SK-N-SH treated with all-trans-retinoic acid at 6 μM for 48 hours (cell line): ENCODE measurements around the gene KIF18B.

ENCODE experiments used
- ATAC-seq: fragments of 200-7000 bp; cut with Tn5 transposase; 3 replicates; pipeline ENCODE4 v1.9.1; 2020; ENCODE audit warnings: mild to moderate bottlenecking, moderate library complexity
- ARNTL ChIP-seq: fragments of 450-650 bp; formaldehyde crosslinking; IDR thresholded peaks from 2 replicates; pipeline ENCODE4 v1.5.0; 2020; ENCODE audit warnings: low read depth, mild to moderate bottlenecking, moderate library complexity, borderline replicate concordance
- BACH2 ChIP-seq: fragments of 250-450 bp; sonication (Bioruptor Pico); IDR thresholded peaks from 2 replicates; pipeline ENCODE4 v1.9.0; 2021; ENCODE audit warnings: mild to moderate bottlenecking, borderline replicate concordance
- CSDC2 ChIP-seq: fragments of 250-450 bp; sonication (Bioruptor Pico); IDR thresholded peaks from 2 replicates; pipeline ENCODE4 v1.5.0; 2020; ENCODE audit warnings: mild to moderate bottlenecking, moderate library complexity
- CSRNP3 ChIP-seq: fragments of 250-450 bp; sonication (Bioruptor Pico); IDR thresholded peaks from 2 replicates; pipeline ENCODE4 v1.5.1; 2021; ENCODE audit warnings: mild to moderate bottlenecking, moderate library complexity
- ESRRG ChIP-seq: fragments of 250-450 bp; sonication (Bioruptor Pico); IDR thresholded peaks from 2 replicates; pipeline ENCODE4 v1.6.1; 2021; ENCODE audit warnings: mild to moderate bottlenecking
- GLIS3 ChIP-seq: fragments of 250-450 bp; sonication (Bioruptor Pico); IDR thresholded peaks from 2 replicates; pipeline ENCODE4 v1.5.0; 2020; ENCODE audit warnings: mild to moderate bottlenecking, moderate library complexity
- ISL1 ChIP-seq: fragments of 250-450 bp; sonication (Bioruptor Pico); IDR thresholded peaks from 2 replicates; pipeline ENCODE4 v2.1.2; 2022; ENCODE audit warnings: mild to moderate bottlenecking, moderate library complexity
- OSR1 ChIP-seq: fragments of 250-450 bp; sonication (Bioruptor Pico); IDR thresholded peaks from 2 replicates; pipeline ENCODE4 v1.8.0; 2022; ENCODE audit warnings: moderate library complexity, mild to moderate bottlenecking, inconsistent platforms
- PATZ1 ChIP-seq: fragments of 250-450 bp; sonication (Bioruptor Pico); IDR thresholded peaks from 2 replicates; pipeline ENCODE4 v1.8.0; 2020; ENCODE audit warnings: mild to moderate bottlenecking, moderate library complexity, borderline replicate concordance
- POU6F1 ChIP-seq: fragments of 250-450 bp; sonication (Bioruptor Pico); IDR thresholded peaks from 2 replicates; pipeline ENCODE4 v1.8.0; 2021; ENCODE audit warnings: low read depth, mild to moderate bottlenecking, moderate library complexity, borderline replicate concordance
- PPARA ChIP-seq: fragments of 250-450 bp; sonication (Bioruptor Pico); IDR thresholded peaks from 2 replicates; pipeline ENCODE4 v1.5.0; 2020; ENCODE audit warnings: mild to moderate bottlenecking, borderline replicate concordance
- RARB ChIP-seq: fragments of 250-450 bp; sonication (Bioruptor Pico); IDR thresholded peaks from 2 replicates; pipeline ENCODE4 v1.8.0; 2021; ENCODE audit warnings: mild to moderate bottlenecking, moderate library complexity
- SNAI2 ChIP-seq: fragments of 250-450 bp; sonication (Bioruptor Pico); IDR thresholded peaks from 2 replicates; pipeline ENCODE4 v1.5.0; 2020; ENCODE audit warnings: mild to moderate bottlenecking, moderate library complexity
- TCF4 ChIP-seq: fragments of 250-450 bp; sonication (Bioruptor Pico); IDR thresholded peaks from 2 replicates; pipeline ENCODE4 v1.8.0; 2021; ENCODE audit warnings: mild to moderate bottlenecking, moderate library complexity, borderline replicate concordance
- TOX ChIP-seq: fragments of 250-450 bp; sonication (Bioruptor Pico); IDR thresholded peaks from 2 replicates; pipeline ENCODE4 v1.8.0; 2021; ENCODE audit warnings: mild to moderate bottlenecking, moderate library complexity, borderline replicate concordance
- TSHZ2 ChIP-seq: fragments of 250-450 bp; sonication (Bioruptor Pico); IDR thresholded peaks from 2 replicates; pipeline ENCODE4 v1.5.0; 2020; ENCODE audit warnings: mild to moderate bottlenecking, moderate library complexity
- ZC3H10 ChIP-seq: fragments of 250-450 bp; sonication (Bioruptor Pico); IDR thresholded peaks from 2 replicates; pipeline ENCODE4 v1.5.1; 2021; ENCODE audit warnings: mild to moderate bottlenecking, moderate library complexity
- ZFP3 ChIP-seq: fragments of 250-450 bp; sonication (Bioruptor Pico); IDR thresholded peaks from 2 replicates; pipeline ENCODE4 v1.5.0; 2020; ENCODE audit warnings: mild to moderate bottlenecking, moderate library complexity
- ZNF565 ChIP-seq: fragments of 450-650 bp; formaldehyde crosslinking; conservative IDR thresholded peaks from 2 replicates; pipeline ENCODE4 v1.5.0; 2020; ENCODE audit warnings: low read depth, mild to moderate bottlenecking, moderate library complexity
- ZNF70 ChIP-seq: fragments of 450-650 bp; formaldehyde crosslinking; IDR thresholded peaks from 2 replicates; pipeline ENCODE4 v1.5.0; 2020; ENCODE audit warnings: mild to moderate bottlenecking, moderate library complexity
- ZNF8 ChIP-seq: fragments of 450-650 bp; formaldehyde crosslinking; IDR thresholded peaks from 2 replicates; pipeline ENCODE4 v1.5.0; 2020; ENCODE audit warnings: mild to moderate bottlenecking, moderate library complexity

KIF18B gene

GRCh38 chr17:44967026-44967906 is 19.7 kb upstream of the KIF18B start:
- ATAC-seq: no peak
- TF ChIP-seq ZC3H10 (CRISPR knock-in tag) (no peak), ZNF565 (no peak), SNAI2 (CRISPR knock-in tag) (no peak), TOX (CRISPR knock-in tag) (no peak), ZNF70 (no peak), ISL1 (CRISPR knock-in tag) (no peak), CSDC2 (CRISPR knock-in tag) (no peak), BACH2 (CRISPR knock-in tag) (no peak), OSR1 (no peak), POU6F1 (CRISPR knock-in tag) (no peak), CSRNP3 (CRISPR knock-in tag) (no peak), PATZ1 (CRISPR knock-in tag) (no peak), GLIS3 (CRISPR knock-in tag) (no peak)

GRCh38 chr17:44966348-44967025 is 18.9 kb upstream of the KIF18B start:
- ATAC-seq: no peak
- TF ChIP-seq CSDC2 (CRISPR knock-in tag) (no peak), ZFP3 (CRISPR knock-in tag) (no peak), PPARA (CRISPR knock-in tag) (no peak)

- no peak for ATAC-seq
- TF ChIP-seq ZFP3 (CRISPR knock-in tag) (no peak), TOX (CRISPR knock-in tag) (no peak), PATZ1 (CRISPR knock-in tag) (no peak), ZNF8 (CRISPR knock-in tag) (no peak), BACH2 (CRISPR knock-in tag) (no peak), PPARA (CRISPR knock-in tag) (no peak), ESRRG (CRISPR knock-in tag) (no peak), CSRNP3 (CRISPR knock-in tag) (no peak), SNAI2 (CRISPR knock-in tag) (no peak), ISL1 (CRISPR knock-in tag) (no peak), TSHZ2 (no peak), ZNF70 (no peak), ARNTL (CRISPR knock-in tag) (no peak), RARB (no peak), POU6F1 (CRISPR knock-in tag) (no peak), ZNF565 (no peak), TCF4 (CRISPR knock-in tag) (no peak)
Measured at GRCh38 chr17:44965481-44966234, 18.1 kb upstream of the KIF18B start.
